ENCODE results near the gene RAD51B.

RAD51B gene

DNA sequence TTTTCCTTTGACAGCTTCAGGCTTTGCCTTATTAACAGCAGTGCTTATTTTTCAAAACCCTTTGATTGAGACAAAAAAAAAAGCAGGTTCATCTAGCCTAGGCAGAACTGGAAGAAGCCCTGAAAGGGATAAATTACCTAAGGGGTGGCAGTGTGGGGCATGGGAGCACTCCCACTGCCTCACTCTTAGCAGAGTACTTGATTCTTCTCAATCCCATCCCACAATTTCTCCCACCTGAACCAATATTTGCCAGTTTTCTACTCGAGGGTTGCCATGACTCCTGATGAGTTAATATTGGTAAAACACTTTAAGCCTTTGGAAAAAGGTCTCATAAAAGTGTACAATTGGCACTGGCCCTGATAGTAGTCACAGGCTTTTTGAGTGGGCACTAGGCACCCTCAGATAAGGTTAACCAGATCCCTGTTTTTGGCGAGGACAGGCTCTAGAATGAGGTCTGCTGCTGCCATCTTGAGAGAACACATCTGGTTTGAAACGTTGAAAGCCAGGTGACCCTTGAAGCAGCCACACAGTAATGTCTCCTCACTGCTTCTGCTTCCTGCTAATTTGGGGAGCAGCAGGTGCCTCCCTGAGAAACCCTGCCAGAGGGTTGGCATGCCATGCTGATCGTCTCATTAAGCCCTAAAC, 320.0 kb downstream of the RAD51B start:
- in situ Hi-C loops (cut with MboI; ENCODE audit: low sequenced_read_pairs), result no loop called here

DNA sequence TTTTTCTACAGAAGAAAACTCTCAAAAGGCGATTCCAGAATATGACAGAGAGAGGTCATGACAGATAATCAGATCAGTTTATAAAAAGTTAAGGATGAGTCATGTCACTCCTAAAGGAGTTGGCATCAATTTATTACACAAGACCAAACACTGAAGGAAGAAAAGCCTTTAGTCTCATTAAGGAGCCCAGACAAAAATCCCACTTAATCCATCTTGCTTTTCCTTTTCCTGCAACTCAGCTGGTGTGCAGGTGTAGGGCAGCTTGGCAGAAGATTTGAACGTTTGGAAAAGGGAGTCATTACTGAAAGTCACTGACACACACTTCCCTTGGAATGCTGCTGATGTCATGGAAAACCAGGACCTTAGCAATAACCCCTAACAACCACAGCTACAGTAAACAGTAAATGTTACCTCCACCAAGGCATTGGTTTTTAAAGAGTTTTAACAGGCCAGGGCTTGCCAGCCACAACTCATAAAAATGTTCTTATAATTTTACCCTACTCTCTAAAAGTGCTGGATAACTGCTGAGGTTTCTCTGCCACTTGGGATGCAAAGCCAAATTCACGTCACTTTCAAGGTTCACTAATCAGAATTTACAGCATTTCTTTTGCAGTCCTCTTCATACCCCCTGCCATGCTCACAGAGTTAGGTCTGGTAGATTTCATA, 320.6 kb downstream of the RAD51B start:
- in situ Hi-C loops (cut with MboI; ENCODE audit: low sequenced_read_pairs), result no loop called here

DNA sequence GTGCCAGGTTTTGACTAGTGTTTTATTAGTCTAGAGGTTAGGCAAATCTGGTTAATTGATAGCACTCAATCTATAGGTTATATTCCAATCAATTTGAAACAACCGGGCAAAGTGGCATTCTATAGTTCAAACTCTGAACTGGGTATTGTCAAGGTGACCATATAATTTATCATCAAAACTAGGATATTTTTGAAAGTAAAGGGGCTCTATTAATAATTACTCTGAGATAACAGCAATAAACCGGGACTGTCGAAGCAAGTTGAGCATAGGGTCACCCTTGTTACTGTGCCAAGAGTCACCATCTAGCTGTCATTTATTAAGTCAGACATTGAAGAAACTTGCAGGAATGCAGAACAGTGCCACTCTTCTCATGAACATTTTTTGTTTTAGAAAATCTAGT, 321.2 kb downstream of the RAD51B start:
- in situ Hi-C loops (cut with MboI; ENCODE audit: low sequenced_read_pairs), result no loop called here

DNA sequence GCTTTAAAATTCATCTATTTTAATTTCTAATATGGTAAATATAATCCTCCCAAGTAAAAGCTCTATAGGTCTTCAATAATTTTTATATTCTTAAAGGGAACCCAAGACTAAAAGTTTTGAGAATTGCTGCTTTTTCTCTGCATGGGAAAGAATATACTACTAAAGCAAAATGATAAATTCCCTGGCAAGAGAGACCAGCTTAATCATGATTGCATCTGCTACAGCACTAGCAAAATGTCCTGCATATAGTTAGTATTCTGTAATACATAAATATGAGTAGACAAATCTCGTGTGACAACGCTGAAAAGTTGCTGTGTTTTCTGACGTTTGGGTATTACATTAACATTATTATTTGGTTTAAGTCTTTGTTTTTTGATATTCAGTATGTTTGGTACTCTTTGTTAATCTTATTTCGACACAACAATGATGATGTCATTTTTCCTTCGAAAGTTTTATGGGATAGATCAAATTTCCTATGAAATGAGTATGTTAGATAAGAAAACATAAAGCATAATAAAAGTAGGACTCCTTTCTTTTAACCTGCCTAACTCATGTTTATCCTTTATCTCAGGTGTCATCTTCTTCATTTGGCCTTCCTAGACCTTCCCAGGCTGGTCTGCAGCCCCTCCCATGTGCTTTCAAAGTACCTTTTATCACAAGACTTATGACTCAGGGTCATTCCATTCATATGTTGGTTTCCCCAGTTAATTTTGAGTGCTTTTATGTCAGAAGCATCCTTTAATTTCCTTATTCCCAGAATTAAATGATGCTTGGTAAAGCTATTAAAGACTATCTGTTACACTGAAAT, 321.9 kb downstream of the RAD51B start:
- in situ Hi-C loops (cut with MboI; ENCODE audit: low sequenced_read_pairs), result no loop called here

DNA sequence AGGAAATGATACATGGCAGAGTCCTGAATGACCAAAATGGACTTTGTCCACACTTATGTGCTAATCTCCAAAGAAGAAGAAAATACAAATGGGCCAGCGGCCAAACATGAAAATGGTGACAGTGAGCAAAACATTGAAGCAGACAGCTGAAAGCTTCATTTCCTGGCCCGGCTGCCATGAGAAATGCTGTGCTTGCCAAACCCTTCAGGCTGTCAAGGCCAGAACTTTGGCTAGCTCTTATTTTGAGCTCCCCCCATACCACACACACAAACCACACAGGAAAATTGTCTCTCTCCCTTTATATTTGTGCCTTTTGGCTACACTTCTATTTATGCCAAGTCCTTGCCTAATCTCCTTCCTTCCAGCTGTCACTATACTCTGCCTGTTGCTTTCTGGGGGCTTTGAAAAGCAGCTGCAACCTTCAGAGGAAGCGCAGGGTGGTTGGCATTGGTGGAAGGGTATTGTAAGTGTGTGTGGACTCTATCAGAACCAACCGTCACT, 323.8 kb downstream of the RAD51B start:
- in situ Hi-C loops (cut with MboI; ENCODE audit: low sequenced_read_pairs), result no loop called here

DNA sequence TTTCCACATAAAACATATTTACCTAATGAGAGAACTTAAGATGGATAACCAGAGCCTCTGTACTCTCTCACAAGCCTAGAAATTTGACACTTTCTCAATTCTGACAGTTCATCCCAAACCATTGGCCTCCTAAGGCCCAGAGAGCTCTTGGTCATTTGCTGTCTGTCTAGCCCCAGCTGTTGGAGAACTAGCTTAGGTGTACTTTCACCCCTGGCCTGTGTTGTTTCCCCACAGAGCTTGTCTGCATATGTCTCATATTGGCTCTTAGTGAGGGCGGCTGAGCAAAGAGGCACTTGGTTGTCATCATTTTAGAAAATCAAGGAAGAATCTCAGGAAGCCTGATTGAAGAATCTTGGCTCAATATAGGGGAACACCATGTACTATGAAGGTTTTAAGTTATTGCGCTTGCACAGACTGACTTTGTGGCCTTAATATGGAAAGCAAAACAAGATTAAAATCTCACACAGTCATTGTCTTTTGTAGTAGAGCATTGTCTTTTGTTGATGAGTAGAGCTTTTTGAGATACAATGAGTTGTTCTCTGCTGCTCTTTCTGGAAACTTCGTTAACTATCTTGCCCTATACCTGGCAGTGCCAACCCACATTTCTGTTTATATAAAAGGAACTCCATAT, 324.6 kb downstream of the RAD51B start:
- in situ Hi-C loops (cut with MboI; ENCODE audit: low sequenced_read_pairs), result no loop called here

DNA sequence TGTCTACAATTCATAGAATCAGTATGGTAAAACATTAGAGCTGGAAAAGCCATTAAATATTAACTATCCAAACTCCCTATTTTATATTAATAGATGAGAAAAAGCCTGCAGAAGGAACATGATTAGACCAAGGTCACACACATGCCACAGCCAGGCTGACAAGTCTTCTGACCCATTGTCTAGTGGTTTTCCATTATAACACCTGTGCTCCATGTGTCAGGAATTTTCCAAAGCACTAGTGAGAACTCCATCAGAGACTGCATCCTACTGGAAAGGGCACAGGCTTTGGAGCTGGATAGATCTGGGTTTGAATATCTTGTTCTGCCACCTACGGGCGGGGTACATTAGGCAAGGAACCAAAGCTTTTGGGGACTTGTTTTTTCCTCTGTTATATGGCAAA, 325.5 kb downstream of the RAD51B start:
- in situ Hi-C loops (cut with MboI; ENCODE audit: low sequenced_read_pairs), result no loop called here

DNA sequence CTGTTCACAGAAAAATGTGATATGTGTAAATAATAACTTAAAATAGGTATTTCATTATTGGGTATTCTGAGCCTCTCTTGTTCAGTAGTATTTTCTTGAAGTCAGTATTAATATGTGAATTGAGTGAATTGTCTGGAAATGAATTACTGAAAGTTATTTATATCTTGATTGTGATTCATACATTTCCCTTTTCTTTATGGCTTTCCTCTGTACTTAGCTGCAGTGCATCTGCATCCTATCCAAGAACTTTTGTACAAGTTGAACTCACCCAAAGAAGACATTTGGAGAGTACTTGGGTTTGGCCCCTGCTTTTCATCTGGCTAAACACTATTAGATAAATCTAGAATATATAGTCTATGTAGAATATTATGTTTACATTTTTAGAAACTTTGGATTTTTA, 326.0 kb downstream of the RAD51B start:
- in situ Hi-C loops (cut with MboI; ENCODE audit: low sequenced_read_pairs), result no loop called here

DNA sequence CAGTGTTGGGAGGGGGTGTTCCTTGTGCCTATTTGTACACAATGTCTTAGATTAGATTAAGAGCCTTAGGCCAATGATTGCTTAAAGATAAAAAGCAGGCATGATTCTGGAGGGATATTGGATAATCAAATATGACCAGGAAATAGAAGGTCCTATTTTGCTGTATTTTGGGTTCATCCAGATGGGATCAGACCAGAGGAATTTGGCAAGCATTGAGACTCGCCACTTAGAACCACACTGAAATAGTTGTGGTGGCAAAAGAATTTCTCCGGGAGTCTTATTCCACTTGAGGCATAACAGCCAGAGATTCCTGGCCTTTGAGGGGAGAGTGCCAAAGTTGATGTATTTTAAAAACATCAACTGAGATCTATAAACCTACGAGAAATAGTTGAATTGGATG, 327.2 kb downstream of the RAD51B start:
- in situ Hi-C loops (cut with MboI; ENCODE audit: low sequenced_read_pairs), result no loop called here

DNA sequence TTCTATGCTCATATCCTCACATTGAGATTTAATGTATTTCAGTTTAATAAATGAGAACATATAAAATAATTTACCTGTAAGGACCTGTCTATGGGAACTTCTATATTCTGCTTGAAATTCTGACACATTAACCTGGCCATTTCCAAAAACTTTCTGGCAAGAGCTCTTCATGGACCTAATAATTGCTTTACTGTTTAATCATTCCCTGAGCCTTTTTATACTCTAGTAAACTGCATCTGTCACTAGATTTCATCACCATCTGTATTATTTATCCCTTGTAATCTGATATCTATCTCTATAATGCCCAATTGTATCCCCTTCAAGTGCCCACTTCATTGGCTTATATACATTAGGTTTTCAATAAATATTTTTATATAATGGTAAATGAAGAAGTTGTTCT, 327.7 kb downstream of the RAD51B start:
- in situ Hi-C loops (cut with MboI; ENCODE audit: low sequenced_read_pairs), result no loop called here

DNA sequence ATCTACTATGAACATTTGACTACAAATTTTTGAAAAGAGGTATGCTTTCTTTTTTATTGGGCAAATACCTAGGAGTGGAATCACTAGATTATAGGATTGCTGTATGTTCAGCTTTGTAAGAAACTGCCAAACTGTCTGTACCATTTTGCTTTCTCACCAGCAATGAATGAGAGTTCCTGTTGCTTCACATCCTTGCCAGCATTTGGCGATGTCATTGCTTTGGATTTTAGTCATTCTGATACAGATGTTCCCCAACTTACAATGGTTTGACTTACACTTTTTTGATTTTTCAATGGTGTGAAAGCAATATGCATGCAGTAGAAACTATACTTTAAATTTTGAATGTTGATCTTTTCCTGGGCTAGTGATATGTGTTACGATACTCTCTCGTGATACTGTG, 328.7 kb downstream of the RAD51B start:
- in situ Hi-C loops (cut with MboI; ENCODE audit: low sequenced_read_pairs), result no loop called here

DNA sequence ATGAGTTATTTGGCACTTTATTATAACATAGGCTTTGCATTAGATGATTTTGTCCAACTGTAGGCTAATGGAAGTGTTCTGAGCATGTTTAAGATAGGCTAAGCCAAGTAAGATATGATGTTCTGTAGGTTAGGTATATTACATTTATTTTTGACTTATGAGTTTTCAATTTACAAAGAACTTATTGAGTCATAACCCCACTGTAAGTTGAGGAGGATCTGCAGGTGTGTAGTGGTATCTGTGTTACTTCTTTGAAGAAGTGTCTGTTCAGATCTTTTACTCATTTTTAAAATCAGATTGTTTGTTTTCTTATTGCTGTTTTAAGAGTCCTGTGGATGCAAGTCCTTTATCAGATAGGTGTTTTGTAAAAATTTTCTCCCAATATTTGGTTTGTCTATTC, 329.2 kb downstream of the RAD51B start:
- in situ Hi-C loops (cut with MboI; ENCODE audit: low sequenced_read_pairs), result no loop called here

DNA sequence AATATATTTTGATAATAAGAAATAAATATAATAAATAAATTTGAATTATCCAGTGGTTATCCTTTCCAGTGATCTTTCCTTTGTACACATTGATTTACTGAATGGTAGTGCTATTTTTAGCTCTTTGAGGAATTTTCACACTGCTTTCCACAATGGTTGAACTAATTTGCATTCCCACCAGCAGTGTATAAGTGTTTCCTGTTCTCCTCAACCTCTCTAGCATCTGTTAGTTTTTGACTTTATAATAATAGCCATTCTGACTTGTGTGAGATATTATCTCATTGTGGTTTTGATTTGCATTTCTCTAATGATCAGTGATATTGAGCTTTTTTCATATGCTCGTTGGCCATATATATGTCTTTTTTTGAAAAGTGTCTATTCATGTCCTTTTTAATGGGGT, 333.7 kb downstream of the RAD51B start:
- in situ Hi-C loops (cut with MboI; ENCODE audit: low sequenced_read_pairs), result no loop called here

DNA sequence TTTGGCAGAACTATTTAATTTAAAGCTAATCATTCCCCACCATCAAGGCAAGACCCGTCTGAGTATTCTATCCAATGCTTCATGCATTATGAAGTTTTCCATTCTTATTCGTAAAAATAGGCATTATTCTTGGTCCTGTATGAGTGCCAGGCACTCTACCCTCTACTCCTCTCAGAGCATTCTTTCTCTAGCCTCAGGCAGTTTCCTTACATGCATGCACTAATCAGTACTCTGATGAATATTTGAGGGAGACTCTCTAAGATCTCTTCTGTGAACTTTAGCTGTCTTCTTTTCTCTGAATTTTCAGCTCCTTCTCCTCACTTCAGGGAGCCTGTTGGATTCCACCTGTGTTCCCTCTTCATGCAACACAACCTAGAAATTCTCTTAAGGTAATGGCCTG, 334.7 kb downstream of the RAD51B start:
- in situ Hi-C loops (cut with MboI; ENCODE audit: low sequenced_read_pairs), result no loop called here

DNA sequence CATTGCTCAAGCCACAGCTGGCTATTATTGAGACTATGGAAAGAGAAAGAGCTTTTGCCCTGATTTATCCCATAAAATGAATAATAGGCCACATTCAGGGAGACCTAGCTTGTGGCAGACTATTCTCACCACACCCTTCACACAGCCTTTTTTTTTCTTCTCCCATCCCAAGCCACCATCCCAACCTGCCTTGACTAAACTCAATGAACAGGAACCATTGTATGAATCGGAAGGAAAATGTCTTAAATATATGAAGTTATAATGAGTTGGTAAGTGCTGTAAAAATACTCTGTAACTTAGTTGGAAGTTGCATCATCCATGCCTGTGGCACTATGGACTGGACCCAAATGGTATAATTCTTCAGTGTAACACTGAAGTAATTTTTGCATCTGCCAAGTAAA, 338.4 kb downstream of the RAD51B start:
- in situ Hi-C loops (cut with MboI; ENCODE audit: low sequenced_read_pairs), result no loop called here

DNA sequence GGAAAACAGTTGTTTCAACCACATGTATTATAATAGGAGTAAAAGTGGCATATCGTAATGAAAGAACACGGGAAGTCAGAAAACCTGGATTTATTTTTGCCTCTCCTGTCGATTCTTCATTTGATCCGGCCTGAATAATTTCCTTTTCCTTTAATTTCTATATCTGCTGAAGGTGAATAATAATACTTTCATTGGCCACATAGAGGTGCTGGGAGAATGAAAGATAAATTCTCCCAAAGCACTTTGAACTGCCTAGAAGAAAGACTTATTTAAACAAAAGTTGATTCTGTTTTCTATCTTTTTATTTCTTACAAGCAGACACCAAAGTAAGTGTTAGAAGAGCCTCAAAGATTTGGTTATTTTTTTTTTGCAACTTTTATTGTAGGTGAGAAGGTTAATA, 339.1 kb downstream of the RAD51B start:
- in situ Hi-C loops (cut with MboI; ENCODE audit: low sequenced_read_pairs), result no loop called here

DNA sequence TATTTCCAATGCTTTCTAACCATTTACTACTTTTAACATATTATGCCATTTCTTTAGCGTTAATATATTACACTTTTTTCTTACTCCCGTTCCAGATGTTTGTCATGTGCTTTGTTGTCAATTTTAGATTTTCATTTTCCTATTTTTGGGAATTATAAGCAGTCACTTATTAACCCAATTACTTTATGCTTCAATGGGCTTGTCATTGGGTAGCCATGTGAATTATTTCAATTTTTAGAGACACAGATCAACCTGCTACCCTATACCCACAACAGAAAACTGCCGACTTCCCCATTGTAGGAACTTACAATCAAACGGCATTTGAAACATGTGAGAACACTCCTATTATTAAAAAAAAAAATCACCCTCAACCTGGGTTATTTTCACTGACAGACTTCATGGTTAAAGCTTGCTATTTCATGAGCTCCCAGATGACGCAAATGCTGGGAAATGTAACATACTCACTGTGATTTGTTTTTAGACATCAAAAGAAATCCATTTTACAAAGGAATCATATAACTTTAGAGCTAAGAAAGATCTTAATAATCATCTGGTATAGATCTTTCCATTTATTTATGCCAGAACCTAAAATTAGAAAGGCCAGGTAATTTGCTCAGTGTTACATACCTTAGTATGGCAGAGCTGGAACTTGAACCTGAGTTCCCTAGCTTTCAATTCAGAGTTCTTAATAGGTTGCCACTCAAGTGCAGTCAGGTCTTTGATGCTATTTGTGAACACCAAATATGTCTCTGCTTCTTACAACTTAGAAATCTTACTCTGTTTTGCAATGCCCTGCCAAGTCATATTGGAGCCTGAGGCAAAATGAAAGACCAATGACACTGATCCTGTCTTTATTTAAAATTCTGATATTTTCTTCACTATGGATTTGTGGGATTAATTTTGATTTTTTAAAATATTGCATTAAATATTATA, 340.4 kb downstream of the RAD51B start:
- in situ Hi-C loops (cut with MboI; ENCODE audit: low sequenced_read_pairs), result no loop called here

DNA sequence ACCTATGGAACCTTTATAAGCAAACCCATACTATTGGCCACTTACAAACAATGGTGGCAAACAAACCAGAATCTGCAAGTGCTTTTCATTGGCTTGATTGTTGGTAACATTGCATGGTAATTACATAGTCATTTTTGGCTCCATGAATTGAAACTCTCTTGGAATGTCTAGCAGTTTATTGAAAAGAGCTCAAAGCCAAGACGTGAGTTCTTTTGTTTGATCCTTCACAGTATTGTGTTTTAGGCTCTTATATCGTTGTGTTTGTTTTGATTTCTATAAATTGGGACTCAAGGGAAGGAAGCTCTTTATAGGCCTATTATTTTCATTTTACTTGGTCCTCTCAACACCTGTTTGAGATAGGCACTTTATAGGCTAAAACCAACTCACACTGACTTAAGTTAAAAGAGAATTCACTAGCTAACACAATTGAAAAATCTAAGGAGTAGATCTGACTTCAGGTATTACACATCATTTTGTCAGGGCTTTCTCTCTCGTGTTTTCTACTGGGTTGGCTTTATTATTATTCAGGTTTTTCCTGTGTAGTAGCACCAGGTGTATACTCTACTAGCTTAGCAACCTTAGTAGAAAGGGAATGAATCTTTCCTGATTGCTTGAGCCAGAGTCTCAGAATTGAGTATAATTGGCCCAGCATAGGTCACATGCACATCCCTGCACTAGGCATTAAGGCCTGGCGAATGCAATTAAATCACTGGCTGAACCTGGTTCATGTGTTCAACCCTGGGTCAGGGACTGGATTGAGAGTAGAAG, 341.4 kb downstream of the RAD51B start:
- in situ Hi-C loops (cut with MboI; ENCODE audit: low sequenced_read_pairs), result no loop called here

DNA sequence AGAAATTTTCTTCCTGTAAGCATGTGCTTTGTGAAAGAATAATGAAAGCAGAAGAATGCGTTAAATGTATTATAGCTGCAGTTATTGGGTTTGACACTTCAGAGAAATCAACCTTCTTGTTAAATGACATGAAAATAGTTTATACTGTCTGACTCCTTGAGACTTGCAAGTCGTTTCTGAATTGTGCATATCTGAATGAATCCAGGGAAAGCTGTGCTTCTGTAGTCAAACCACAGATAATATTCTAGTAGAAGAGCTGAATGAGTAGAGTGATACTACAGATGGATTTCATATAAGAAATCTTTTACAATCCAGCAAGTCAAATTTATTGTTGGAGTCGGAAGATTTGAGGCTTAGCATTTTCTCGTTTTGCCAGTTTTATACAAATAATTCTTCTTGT, 343.3 kb downstream of the RAD51B start:
- in situ Hi-C loops (cut with MboI; ENCODE audit: low sequenced_read_pairs), result no loop called here

DNA sequence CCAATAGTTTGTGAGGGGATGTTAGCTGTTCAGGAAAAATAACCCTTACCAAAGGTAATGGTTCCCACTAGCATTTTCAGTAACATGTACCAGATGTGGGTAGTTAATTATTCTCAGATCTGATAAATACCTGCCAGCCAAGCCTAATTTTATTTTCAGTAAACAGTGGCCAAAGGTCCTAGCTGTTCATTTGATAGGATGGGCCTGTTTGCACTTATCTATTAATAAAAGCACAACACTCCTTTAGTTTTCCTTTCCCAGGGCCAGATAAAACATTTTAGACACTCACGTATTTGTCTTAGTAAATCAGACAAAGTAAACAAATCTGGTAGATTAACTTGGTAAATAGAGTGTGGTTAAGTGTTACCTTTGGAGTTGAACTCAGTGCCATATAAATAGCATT, 345.1 kb downstream of the RAD51B start:
- in situ Hi-C loops (cut with MboI; ENCODE audit: low sequenced_read_pairs), result no loop called here
